ENCODE data around the gene PRCP. TPM values are rescaled to one million over a fixed set of nuclear protein-coding genes. Genes with fewer than 3 reads are reported as not detected.

The PRCP gene
- total RNA-seq, 1 donor from 2014 or later: 29.8 TPM

DNA sequence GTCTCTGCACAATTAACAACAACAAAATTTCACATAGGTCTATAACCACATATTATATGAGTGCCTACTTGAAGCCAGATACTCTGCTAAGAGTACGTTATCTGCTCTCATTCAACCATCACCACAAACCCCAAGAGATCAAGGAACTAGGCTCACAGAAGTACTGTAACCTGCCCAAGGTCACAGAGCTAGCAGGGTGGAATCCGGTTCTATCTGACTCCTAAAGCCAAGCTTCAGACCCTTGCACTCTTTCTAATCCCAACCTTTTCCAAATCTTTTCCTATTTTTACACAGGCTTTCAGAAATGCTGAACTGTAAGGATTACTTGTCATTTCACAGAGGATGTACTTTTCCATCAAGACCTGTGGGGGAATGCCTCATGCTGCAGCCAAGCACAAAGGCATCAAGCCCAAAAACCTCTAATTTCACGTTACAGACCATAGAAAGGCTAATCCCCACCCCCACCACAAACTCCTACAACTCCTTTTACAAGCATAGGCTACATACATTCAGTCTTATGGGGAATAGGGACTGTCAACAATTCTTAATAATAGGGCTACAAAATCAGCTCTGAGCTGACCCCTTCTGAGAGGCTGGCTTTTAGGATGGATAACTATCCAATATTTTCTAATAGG, 927 bp downstream of the PRCP start:
- peak overlapping the region; percentile 100 for H3K4me3 Mint-ChIP-seq
- ChIA-PET CTCF (interaction anchor here (1.4 to 5.1 kb wide), 4 partner anchors 11 to 351 kb away, joined by 3 to 39 read pairs (median 5); no protein-coding TSS in a partner anchor), POLR2A (interaction anchor here (1.1 to 4.4 kb wide), 6 partner anchors 24 to 386 kb away, joined by 3 to 86 read pairs (median 32); partner anchors contain the start of genes ANKRD42, CCDC90B and PCF11)
- H3K36me3 Mint-ChIP-seq (ENCODE audit: low read depth): peaks cover 21% of the 10 kb centered on the region
- H3K27ac Mint-ChIP-seq: peak overlapping the region; percentile 99
- no peak for DNase-seq
- TF ChIP-seq, protein P1, sequence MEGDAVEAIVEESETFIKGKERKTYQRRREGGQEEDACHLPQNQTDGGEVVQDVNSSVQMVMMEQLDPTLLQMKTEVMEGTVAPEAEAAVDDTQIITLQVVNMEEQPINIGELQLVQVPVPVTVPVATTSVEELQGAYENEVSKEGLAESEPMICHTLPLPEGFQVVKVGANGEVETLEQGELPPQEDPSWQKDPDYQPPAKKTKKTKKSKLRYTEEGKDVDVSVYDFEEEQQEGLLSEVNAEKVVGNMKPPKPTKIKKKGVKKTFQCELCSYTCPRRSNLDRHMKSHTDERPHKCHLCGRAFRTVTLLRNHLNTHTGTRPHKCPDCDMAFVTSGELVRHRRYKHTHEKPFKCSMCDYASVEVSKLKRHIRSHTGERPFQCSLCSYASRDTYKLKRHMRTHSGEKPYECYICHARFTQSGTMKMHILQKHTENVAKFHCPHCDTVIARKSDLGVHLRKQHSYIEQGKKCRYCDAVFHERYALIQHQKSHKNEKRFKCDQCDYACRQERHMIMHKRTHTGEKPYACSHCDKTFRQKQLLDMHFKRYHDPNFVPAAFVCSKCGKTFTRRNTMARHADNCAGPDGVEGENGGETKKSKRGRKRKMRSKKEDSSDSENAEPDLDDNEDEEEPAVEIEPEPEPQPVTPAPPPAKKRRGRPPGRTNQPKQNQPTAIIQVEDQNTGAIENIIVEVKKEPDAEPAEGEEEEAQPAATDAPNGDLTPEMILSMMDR (IDR thresholded peaks at IDR 0.05): no peak
- peaks cover 4% of the 10 kb centered on the region for H3K9me3 Mint-ChIP-seq
- ATAC-seq (ENCODE audit: low read depth): no peak
- intact Hi-C loops (cut with micrococcal nuclease): no loop called here
- H3K27me3 Mint-ChIP-seq: no peaks in the 10 kb centered on the region
- peaks cover 66% of the 10 kb centered on the region for H3K4me1 Mint-ChIP-seq

DNA sequence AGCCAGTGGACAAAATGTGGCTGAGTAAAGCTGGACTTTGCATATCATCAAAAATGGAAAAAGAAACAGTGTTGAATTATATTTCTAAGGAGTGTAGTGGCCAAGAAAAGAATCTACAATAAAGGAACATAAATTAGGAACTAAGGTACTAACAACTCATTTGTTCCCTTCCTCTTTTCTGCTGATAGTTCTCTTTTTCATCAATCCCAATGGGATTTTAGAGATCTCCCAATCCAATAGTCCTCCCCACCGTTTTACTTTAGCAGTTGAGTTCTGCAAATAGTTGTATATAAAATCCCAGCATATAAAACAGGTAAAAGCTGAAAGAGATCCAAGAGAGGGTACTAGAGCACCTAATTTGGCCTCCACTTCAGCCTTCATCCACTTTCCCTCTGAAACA, 2.0 kb downstream of the PRCP start:
- Mint-ChIP-seq H3K4me1 (peaks cover 71% of the 10 kb centered on the region), H3K36me3 (ENCODE audit: low read depth) (peaks cover 21% of the 10 kb centered on the region), H3K27me3 (no peaks in the 10 kb centered on the region), H3K9me3 (peaks cover 4% of the 10 kb centered on the region), H3K4me3 (peak overlapping the region; percentile 55), H3K27ac (peak overlapping the region; percentile 74)
- no peak for DNase-seq
- intact Hi-C loops (cut with micrococcal nuclease): no loop called here
- ATAC-seq (ENCODE audit: low read depth): no peak
- TF ChIP-seq, protein P1 (IDR thresholded peaks at IDR 0.05): no peak
- ChIA-PET POLR2A (interaction anchor here (0.6 to 4.4 kb wide), 2 partner anchors 31 to 260 kb away, joined by 7 to 86 read pairs; partner anchors contain the start of gene PCF11), CTCF (interaction anchor here (1.1 to 5.1 kb wide), 4 partner anchors 9 to 30 kb away, joined by 3 to 39 read pairs (median 4); no protein-coding TSS in a partner anchor)

DNA sequence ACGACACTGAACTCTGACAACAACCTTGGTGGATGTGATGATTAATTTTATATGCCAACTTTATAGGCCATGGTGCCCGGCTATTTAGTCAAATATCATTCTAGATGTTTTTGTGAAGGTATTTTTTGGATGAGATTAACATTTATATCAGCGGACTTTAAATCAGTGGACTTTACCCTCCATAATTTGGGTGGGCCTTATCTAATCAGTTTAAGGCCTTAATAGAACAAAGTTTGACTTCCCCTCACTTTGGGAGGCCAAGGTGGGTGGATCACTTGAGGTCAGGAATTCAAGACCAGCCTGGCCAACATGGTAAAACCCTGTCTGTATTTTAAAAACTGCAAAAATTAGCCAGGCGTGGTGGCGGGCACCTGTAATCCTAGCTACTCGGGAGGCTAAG, 4.0 kb downstream of the PRCP start:
- no peaks in the 10 kb centered on the region for H3K27me3 Mint-ChIP-seq
- H3K4me3 Mint-ChIP-seq: peak overlapping the region; percentile 25

DNA sequence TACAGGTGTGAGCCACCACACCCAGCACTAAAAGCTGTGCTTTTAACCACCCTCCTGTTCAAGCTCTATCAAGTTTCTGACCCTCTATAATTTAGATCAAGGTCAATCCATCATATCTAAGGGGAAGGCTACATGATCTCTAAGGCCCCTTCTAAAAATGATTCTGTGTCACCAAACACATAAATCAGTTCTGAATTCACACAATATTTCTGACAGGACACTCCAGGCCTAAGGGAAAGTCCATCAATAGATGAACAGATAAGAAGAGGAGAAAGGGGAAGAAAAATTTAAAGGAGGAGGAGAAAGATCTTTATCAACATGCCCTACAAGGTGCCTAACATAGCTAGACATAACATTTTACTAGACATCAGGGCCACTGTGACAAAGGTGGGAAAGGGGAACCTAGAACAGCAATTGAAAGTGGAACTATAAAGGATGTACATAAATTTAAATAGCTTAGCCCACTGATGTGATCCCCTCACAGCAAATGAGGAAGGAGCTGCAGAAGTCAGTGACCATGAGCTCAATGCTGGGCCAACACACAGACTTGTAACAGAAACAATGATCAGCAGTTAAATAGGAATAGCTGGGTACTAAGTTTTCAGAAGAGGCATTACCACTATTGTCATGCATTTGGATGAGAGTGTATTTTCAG, 4.7 kb downstream of the PRCP start:
- TF ChIP-seq, protein P1 (IDR thresholded peaks at IDR 0.05): no peak
- peak overlapping the region; percentile 84 for H3K27ac Mint-ChIP-seq
- intact Hi-C loops (cut with micrococcal nuclease): loop anchor here (1.0 kb wide), 1 partner anchor 28 kb away; no protein-coding TSS in a partner anchor
- H3K27me3 Mint-ChIP-seq: no peaks in the 10 kb centered on the region
- DNase-seq: no peak
- H3K36me3 Mint-ChIP-seq (ENCODE audit: low read depth): peaks cover 12% of the 10 kb centered on the region
- CTCF ChIA-PET: interaction anchor here (1.0 to 3.6 kb wide), 2 partner anchors 28 to 354 kb away, joined by 6 to 23 read pairs; no protein-coding TSS in a partner anchor
- H3K4me3 Mint-ChIP-seq: peak overlapping the region; percentile 25
- peaks cover 4% of the 10 kb centered on the region for H3K9me3 Mint-ChIP-seq
- ATAC-seq (ENCODE audit: low read depth): peak; percentile 53
- POLR2A ChIA-PET: interaction anchor here (0.5 to 1.9 kb wide), 8 partner anchors 24 to 390 kb away, joined by 3 to 9 read pairs (median 4); partner anchors contain the start of genes CCDC90B, PCF11 and RAB30
- peaks cover 64% of the 10 kb centered on the region for H3K4me1 Mint-ChIP-seq

More for the DNA sequence above, 4.0 kb downstream of the PRCP start:
- Mint-ChIP-seq H3K27ac (peak overlapping the region; percentile 84), H3K4me1 (peaks cover 66% of the 10 kb centered on the region), H3K36me3 (ENCODE audit: low read depth) (peaks cover 18% of the 10 kb centered on the region), H3K9me3 (peaks cover 4% of the 10 kb centered on the region)
- CTCF ChIA-PET: interaction anchor here (1.0 to 3.6 kb wide), 2 partner anchors 28 to 354 kb away, joined by 6 to 23 read pairs; no protein-coding TSS in a partner anchor
- intact Hi-C loops (cut with micrococcal nuclease): no loop called here
- DNase-seq (no peak), ATAC-seq (ENCODE audit: low read depth) (no peak)
- TF ChIP-seq, protein P1 (IDR thresholded peaks at IDR 0.05): no peak
- POLR2A ChIA-PET: interaction anchor here (0.5 to 1.9 kb wide), 8 partner anchors 24 to 390 kb away, joined by 3 to 9 read pairs (median 4); partner anchors contain the start of genes CCDC90B, PCF11 and RAB30
